IMR-90 (cell line): ENCODE data around the gene ACAT2. TPM values are rescaled to one million over a fixed set of nuclear protein-coding genes. Genes with fewer than 3 reads are reported as not detected.

Experiments used
- ATAC-seq: fragments of 200-7000 bp; cut with Tn5 transposase; 2 replicates; pipeline ENCODE4 v1.9.1; 2020; ENCODE audit warnings: low read depth, mild to moderate bottlenecking, moderate library complexity
- BruUV-seq: library from RNA; stranded (reverse); fragments of 400-500 nt; replicated peaks from 2 replicates; lab custom pipeline; 2021; lab: Mats Ljungman, UMichigan
- CTCF ChIA-PET: fragments of 300-600 bp; formaldehyde crosslinking; extraction: SDS; loops from one replicate; lab custom pipeline; 2021; ENCODE audit warnings: antibody characterized with exemption; lab: Yijun Ruan, JAX
- POLR2A ChIA-PET: fragments of 300-600 bp; sonication (Branson Sonifier 250); formaldehyde crosslinking; loops from one replicate; lab custom pipeline; 2022; ENCODE audit warnings: antibody characterized with exemption; ENCODE audit not compliant: unreplicated experiment; lab: Charles Lee
- DNase-seq: peaks from one replicate; pipeline ENCODE4 v3.0.0; 2013
- H2AFZ ChIP-seq: replicated peaks from 2 replicates; pipeline ENCODE3; 2013; ENCODE audit warnings: low read length, mild to moderate bottlenecking; ENCODE audit not compliant: poor library complexity
- H2AK5ac ChIP-seq: 2 replicates; pipeline ENCODE4 v1.6.1; 2013; ENCODE audit warnings: low read depth, low read length, inconsistent platforms
- H2AK9ac ChIP-seq: replicated peaks from 2 replicates; pipeline ENCODE3; 2013; ENCODE audit warnings: mild to moderate bottlenecking, low read depth, low read length, moderate library complexity; ENCODE audit not compliant: poor library complexity
- H2BK120ac ChIP-seq: 2 replicates; pipeline ENCODE4 v1.6.1; 2013; ENCODE audit warnings: low read depth, low read length, inconsistent platforms
- H2BK15ac ChIP-seq: 3 replicates; pipeline ENCODE4 v1.6.1; 2013; ENCODE audit warnings: low read depth, low read length, inconsistent platforms
- H2BK20ac ChIP-seq: 2 replicates; pipeline ENCODE4 v1.6.1; 2013; ENCODE audit warnings: low read depth, mild to moderate bottlenecking, inconsistent platforms, low read length, moderate library complexity
- H2BK5ac ChIP-seq: 2 replicates; pipeline ENCODE4 v1.6.1; 2013; ENCODE audit warnings: mild to moderate bottlenecking, low read depth, low read length, inconsistent platforms; ENCODE audit not compliant: poor library complexity, severe bottlenecking
- H3K14ac ChIP-seq: replicated peaks from 2 replicates; pipeline ENCODE4 v1.6.1; 2013; ENCODE audit warnings: low read depth, low read length, inconsistent platforms
- H3K18ac ChIP-seq: 2 replicates; pipeline ENCODE4 v1.6.1; 2013; ENCODE audit warnings: low read depth, low read length, control low read depth
- H3K23ac ChIP-seq: 2 replicates; pipeline ENCODE4 v1.6.1; 2013; ENCODE audit warnings: low read depth, low read length, inconsistent platforms
- H3K27ac ChIP-seq: 2 replicates; pipeline ENCODE4 v1.5.1; 2013; ENCODE audit warnings: mild to moderate bottlenecking, control low read depth, low read length; ENCODE audit not compliant: insufficient read depth
- H3K27me3 ChIP-seq: 2 replicates; pipeline ENCODE4 v1.6.1; 2013; ENCODE audit warnings: low read length; ENCODE audit not compliant: control insufficient read depth, insufficient read depth
- H3K36me3 ChIP-seq: 2 replicates; pipeline ENCODE4 v1.6.1; 2013; ENCODE audit warnings: low read length, mixed read lengths; ENCODE audit not compliant: control insufficient read depth, insufficient read depth
- H3K4ac ChIP-seq: 2 replicates; pipeline ENCODE4 v1.6.1; 2013; ENCODE audit warnings: low read depth, low read length, inconsistent platforms
- H3K4me1 ChIP-seq: 2 replicates; pipeline ENCODE4 v1.6.1; 2013; ENCODE audit warnings: low read length, mixed read lengths; ENCODE audit not compliant: control insufficient read depth, insufficient read depth
- H3K4me2 ChIP-seq: 2 replicates; pipeline ENCODE4 v1.6.1; 2013; ENCODE audit warnings: low read depth, mild to moderate bottlenecking, control low read depth, low read length, moderate library complexity
- H3K4me3 ChIP-seq: 2 replicates; pipeline ENCODE4 v1.5.1; 2013; ENCODE audit warnings: low read depth, mild to moderate bottlenecking, control low read depth, low read length, moderate library complexity; ENCODE audit not compliant: insufficient read depth
- H3K56ac ChIP-seq: 2 replicates; pipeline ENCODE4 v1.6.1; 2013; ENCODE audit warnings: low read length, inconsistent platforms; ENCODE audit not compliant: insufficient read depth; ENCODE audit errors: extremely low read depth
- H3K79me1 ChIP-seq, 2 experiments: 2 replicates each; pipeline ENCODE4 v1.6.1; 2013; ENCODE audit warnings: low read length in 2 of 2, inconsistent platforms in 1 of 2, low read depth in 1 of 2
- H3K9ac ChIP-seq: 2 replicates; pipeline ENCODE4 v1.6.1; 2013; ENCODE audit warnings: low read depth, low read length, control low read depth
- H3K9me1 ChIP-seq: 2 replicates; pipeline ENCODE4 v1.6.1; 2013; ENCODE audit warnings: low read length, inconsistent platforms; ENCODE audit not compliant: insufficient read depth
- H3K9me3 ChIP-seq: 2 replicates; pipeline ENCODE4 v1.6.1; 2013; ENCODE audit warnings: low read length; ENCODE audit not compliant: control insufficient read depth, insufficient read depth
- H4K20me1 ChIP-seq: 2 replicates; pipeline ENCODE4 v1.6.1; 2013; ENCODE audit warnings: low read length, inconsistent platforms; ENCODE audit not compliant: insufficient read depth
- H4K5ac ChIP-seq: 2 replicates; pipeline ENCODE4 v1.6.1; 2013; ENCODE audit warnings: mild to moderate bottlenecking, low read depth, low read length, control low read depth
- H4K8ac ChIP-seq, 2 experiments: 2 replicates each; pipeline ENCODE4 v1.6.1; 2013; ENCODE audit warnings: low read depth in 2 of 2, low read length in 2 of 2, control low read depth in 1 of 2, inconsistent platforms in 1 of 2
- H4K91ac ChIP-seq: 2 replicates; pipeline ENCODE4 v1.6.1; 2013; ENCODE audit warnings: low read depth, low read length, inconsistent platforms; ENCODE audit not compliant: insufficient read depth
- CEBPB ChIP-seq: IDR thresholded peaks from 2 replicates; pipeline ENCODE4 v1.6.1; 2012; ENCODE audit warnings: low read depth, low read length, improper control_type of control experiment
- FOS ChIP-seq: fragments of 150-350 bp; IDR thresholded peaks from 2 replicates; pipeline ENCODE4 v1.6.1; 2016; ENCODE audit warnings: low read depth, low read length
- RCOR1 ChIP-seq: IDR thresholded peaks from 2 replicates; pipeline ENCODE4 v1.6.1; 2012; ENCODE audit warnings: mild to moderate bottlenecking, low read length, improper control_type of control experiment; ENCODE audit not compliant: insufficient replicate concordance
- WGBS, 2 experiments: methylation state at CpG; one replicate each; pipeline versions ENCODE4 v1.1.5 to v1.1.7; 2013; ENCODE audit warnings: missing lambda C conversion rate in 2 of 2; ENCODE audit not compliant: insufficient read length in 1 of 2; ENCODE audit errors: extremely low coverage in 2 of 2; 5-methylcytosine and 5-hydroxymethylcytosine counted together
- dilution Hi-C: fragments of 300-500 bp; cut with HindIII; formaldehyde crosslinking; loops from one replicate; pipeline ENCODE4 v1.14.3; 2018; ENCODE audit warnings: low sequenced_read_pairs; ENCODE audit not compliant: unreplicated experiment
- in situ Hi-C: fragments of 300-500 bp; cut with MboI; formaldehyde crosslinking; loops from 3 replicates; pipeline ENCODE4 v1.14.3; 2019; ENCODE audit warnings: low sequenced_read_pairs, inconsistent platforms, mixed read lengths
- intact Hi-C: fragments of 100-400 bp; cut with micrococcal nuclease; formaldehyde crosslinking; loops from 2 replicates; pipeline ENCODE4 v1.10.0; 2022
- polyA plus RNA-seq, 3 experiments: library from polyadenylated mRNA; depleted of rRNA; stranded (reverse); fragments of >200 nt; gene quantifications; 2 replicates each; pipeline ENCODE4 v1.2.3, GENCODE V29; 2012; ENCODE audit warnings: low replicate concordance in 1 of 3
- total RNA-seq: library from RNA; depleted of rRNA; stranded (reverse); fragments of >200 nt; gene quantifications from 2 replicates; pipeline ENCODE4 v1.2.3, GENCODE V29; 2012
- TF ChIP-seq, protein P1 (sequence below): conservative IDR thresholded peaks from 2 replicates; pipeline ENCODE4 v1.5.1; 2012; ENCODE audit warnings: mild to moderate bottlenecking, low read depth, low read length, improper control_type of control experiment
- TF ChIP-seq, protein P2 (sequence below): fragments of 150-350 bp; IDR thresholded peaks from 2 replicates; pipeline ENCODE4 v1.6.1; 2017; ENCODE audit warnings: mild to moderate bottlenecking, antibody characterized with exemption, low read length, low read depth

ACAT2 gene
- total and polyA plus RNA-seq, 2 of the 4 experiments (the other 2 are of a cell fraction), result 30.5 to 45.2 TPM

DNA sequence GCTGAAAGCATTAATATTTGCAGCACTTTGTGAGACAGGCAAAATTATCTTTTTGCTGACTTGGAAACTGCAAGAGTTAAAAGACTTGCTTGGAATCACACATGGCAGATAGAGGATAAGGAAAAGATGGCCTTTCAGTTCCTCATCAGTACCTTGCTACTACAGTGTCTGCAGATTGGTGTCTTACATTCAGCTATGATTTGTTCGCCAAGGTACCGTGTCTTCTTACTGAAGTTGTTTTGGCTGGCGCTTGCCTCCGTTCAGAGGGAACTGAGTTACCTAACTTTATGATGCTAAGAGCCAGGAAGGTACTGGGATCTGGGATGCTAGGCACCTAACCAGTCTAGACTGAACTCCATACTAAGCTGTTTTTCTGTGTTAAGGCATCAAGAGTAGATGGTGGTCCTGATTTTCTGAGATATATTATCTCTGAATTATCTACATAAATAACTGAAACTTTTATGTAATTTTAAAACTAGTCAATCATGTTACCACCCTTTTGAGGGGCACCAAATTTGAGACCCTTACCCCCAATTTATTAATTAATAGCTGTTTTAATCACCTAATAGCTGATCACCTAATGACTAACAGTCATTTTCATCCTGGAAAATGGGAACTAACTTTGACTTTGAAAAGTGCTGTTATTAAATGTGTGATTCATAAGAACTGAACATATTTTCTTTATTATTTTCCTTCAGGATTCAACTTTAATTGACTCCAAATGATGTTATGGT is 32.1 kb upstream of the ACAT2 start:
- no peak overlapping the region for H2BK15ac ChIP-seq
- in situ Hi-C loops, result loop anchor here (5.0 kb wide), 1 partner anchor 37 kb away; the partner anchor contains the start of gene SOD2
- BruUV-seq, result no TSS peak
- no peak overlapping the region for H2BK5ac ChIP-seq
- no peaks in the 10 kb centered on the region for H3K27me3 ChIP-seq
- no peak overlapping the region for H2AK9ac ChIP-seq
- H3K23ac ChIP-seq, result peak overlapping the region; percentile 99
- peak overlapping the region; percentile 4; the same call in 1 of the 2 replicates for H3K14ac ChIP-seq
- H2BK120ac ChIP-seq, result 0 out of 2 replicates have a peak overlapping the region, but pooled peaks have one; percentile 1
- peak; percentile 30 for DNase-seq
- H3K4me2 ChIP-seq, result peak overlapping the region; percentile 92
- H4K91ac ChIP-seq, result no peak overlapping the region
- peaks cover 71% of the 10 kb centered on the region for H4K20me1 ChIP-seq
- peaks cover 3% of the 10 kb centered on the region; the same call in 1 of the 2 replicates for H3K4me1 ChIP-seq
- H2AFZ ChIP-seq, result no peak overlapping the region
- peaks cover 9 to 27% of the 10 kb centered on the region in 2 experiments for H3K79me1 ChIP-seq
- H4K5ac ChIP-seq, result no peak overlapping the region
- peaks cover 5% of the 10 kb centered on the region for H3K9me1 ChIP-seq
- H3K56ac ChIP-seq, result no peak overlapping the region
- TF ChIP-seq, protein P1, sequence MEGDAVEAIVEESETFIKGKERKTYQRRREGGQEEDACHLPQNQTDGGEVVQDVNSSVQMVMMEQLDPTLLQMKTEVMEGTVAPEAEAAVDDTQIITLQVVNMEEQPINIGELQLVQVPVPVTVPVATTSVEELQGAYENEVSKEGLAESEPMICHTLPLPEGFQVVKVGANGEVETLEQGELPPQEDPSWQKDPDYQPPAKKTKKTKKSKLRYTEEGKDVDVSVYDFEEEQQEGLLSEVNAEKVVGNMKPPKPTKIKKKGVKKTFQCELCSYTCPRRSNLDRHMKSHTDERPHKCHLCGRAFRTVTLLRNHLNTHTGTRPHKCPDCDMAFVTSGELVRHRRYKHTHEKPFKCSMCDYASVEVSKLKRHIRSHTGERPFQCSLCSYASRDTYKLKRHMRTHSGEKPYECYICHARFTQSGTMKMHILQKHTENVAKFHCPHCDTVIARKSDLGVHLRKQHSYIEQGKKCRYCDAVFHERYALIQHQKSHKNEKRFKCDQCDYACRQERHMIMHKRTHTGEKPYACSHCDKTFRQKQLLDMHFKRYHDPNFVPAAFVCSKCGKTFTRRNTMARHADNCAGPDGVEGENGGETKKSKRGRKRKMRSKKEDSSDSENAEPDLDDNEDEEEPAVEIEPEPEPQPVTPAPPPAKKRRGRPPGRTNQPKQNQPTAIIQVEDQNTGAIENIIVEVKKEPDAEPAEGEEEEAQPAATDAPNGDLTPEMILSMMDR, result no peak
- TF ChIP-seq, protein P2, sequence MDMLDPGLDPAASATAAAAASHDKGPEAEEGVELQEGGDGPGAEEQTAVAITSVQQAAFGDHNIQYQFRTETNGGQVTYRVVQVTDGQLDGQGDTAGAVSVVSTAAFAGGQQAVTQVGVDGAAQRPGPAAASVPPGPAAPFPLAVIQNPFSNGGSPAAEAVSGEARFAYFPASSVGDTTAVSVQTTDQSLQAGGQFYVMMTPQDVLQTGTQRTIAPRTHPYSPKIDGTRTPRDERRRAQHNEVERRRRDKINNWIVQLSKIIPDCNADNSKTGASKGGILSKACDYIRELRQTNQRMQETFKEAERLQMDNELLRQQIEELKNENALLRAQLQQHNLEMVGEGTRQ, result no peak
- no peak for TF ChIP-seq FOS
- TF ChIP-seq CEBPB, result no peak
- no peak for TF ChIP-seq RCOR1
- H3K36me3 ChIP-seq, result peaks cover 2% of the 10 kb centered on the region; the same call in 1 of the 2 replicates
- CTCF ChIA-PET, result interaction anchor here (1.0 kb wide), 1 partner anchor 10 kb away, joined by 5 read pairs; no protein-coding TSS in a partner anchor
- ATAC-seq, result no peak
- H4K8ac ChIP-seq, result no peak overlapping the region
- 69% methylated on average over 3 of the region's 4 CpGs; no CpG with 5 or more reads in 1 of the 2 experiments for whole genome bisulfite sequencing, 2 experiments
- no peak overlapping the region for H3K18ac ChIP-seq
- H3K9ac ChIP-seq, result peak overlapping the region; percentile 57
- H3K27ac ChIP-seq, result peak overlapping the region; percentile 12; the same call in 1 of the 2 replicates
- peak overlapping the region; percentile 35; the same call in 1 of the 2 replicates for H2AK5ac ChIP-seq
- dilution Hi-C loops, result no loop called here
- H3K4ac ChIP-seq, result peak overlapping the region; percentile 69; the same call in 1 of the 2 replicates
- H3K9me3 ChIP-seq, result no peaks in the 10 kb centered on the region
- H3K4me3 ChIP-seq, result peak overlapping the region; percentile 44
- no peak overlapping the region for H2BK20ac ChIP-seq
- intact Hi-C loops, result no loop called here
- POLR2A ChIA-PET, result no interaction called here
